ENCODE measurements around the gene STX8.
"Not testable (repeated sequence)": the region's sequence is repeated elsewhere in the genome, so short reads cannot be mapped to it uniquely, and the experiment has no call there.

The STX8 gene, protein sequence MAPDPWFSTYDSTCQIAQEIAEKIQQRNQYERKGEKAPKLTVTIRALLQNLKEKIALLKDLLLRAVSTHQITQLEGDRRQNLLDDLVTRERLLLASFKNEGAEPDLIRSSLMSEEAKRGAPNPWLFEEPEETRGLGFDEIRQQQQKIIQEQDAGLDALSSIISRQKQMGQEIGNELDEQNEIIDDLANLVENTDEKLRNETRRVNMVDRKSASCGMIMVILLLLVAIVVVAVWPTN

DNA sequence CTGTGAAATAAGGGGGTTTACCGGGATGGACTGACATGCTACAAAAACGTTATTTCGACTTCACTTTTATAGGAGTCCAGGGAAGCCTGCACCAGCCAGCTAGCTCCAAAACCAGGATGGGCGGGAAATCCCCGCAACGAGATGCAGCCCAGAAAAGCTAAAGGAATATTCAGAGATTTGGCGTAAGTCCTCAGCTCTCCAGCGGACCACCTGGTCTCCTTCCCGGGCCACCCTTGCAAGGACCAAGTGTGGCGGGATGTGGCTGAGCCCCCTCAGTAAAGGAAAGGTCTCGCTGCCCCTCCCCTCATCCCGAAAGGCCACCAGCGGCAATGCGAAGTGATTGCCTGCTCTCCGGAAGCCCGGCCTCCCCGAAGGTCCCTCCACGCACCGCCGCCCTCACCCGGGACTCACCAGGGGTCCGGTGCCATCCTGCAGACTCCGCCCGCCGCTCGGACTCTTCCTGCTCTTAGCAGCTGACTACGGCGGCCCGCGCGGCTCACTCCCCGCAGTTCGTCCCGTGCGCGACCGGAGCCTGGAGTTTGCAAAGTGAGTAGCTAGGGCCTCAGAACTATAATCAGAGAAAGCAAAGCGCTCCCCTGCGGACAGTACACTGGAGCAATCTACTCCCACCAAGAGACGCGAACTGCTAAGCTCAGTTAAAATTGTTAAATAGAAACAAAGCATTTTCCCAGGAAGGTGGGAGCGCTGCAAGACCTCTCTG, at the start of gene STX8:
STX8 (minus strand) TSS at position 440 of the 721 bp plus-strand sequence; CDS start at position 428, 12 bp downstream.
- DNase-seq: peak; percentile 81

DNA sequence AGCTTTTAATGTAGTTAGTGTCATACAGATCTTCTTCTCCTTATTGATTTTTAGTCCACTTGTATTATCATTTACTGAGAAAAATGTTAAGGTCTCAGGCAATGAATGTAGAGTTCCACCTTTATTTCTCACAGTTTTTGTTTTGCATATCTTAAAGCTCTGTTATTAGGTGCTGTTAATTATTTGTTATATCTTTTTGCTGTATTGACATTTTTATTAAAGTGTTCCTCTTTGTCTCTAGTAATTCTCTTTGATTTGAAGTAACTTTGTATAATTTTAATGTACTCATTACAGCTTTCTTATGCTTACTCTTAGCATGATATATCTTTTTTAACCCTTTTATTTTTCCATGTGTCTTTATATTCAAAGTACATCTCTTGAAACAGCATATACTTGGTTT, 47.3 kb upstream of the STX8 start:
- DNase-seq: no peak

DNA sequence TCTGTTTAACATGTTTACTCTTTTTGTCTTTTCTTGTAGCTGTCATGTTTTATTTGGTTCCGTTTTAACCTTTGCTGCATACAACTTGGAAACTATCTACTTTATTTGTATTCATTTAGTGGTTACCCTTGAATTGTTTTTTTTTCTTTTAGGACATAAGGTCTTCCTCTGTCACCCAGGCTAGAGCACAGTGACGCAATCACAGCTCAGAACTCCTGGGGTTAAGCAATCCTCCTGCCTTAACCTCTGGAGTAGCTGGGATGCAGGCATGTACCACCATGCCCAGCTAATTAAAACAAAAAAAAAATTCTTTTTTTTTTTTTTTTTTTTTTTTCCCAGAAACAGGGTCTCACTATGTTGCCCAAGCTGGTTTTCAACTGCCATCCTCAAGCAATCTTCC, 39.9 kb upstream of the STX8 start:
- no peak for DNase-seq

DNA sequence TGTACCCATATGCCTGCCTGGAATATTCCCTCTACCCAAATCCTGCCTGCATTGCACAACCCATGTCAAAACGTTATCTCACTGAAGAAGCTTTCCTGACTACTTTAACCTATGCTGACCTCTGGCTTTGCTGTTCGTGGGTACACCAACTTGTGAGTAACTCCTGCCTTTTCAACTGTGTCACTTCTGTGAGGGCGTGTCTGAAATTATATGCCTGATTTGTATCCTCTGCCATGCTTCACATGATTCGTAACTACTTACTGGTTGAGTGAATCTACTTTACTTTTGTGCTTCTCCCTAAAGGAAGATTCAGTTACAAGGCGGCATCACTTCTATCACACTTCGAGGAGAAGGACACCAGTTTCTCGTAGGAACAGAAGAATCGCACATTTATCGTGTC, 36.4 kb upstream of the STX8 start:
- no peak for DNase-seq

DNA sequence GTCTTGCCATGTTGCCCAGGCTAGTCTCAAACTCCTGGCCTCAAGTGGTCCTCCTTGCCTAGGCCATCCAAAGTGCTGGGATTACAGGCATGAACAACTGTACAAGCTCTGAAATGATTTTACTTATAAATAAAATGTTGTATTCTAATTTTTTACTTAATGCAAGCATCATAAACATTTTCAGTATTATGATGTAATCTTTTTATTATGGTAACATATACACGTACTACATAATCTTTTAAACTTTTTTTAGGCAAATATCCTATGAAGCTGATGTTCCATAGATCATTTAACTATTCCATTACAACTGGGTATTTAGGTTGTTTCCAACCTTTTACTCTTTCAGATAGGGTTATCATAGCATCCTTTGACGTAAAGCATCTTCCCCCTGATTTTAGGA, 35.9 kb upstream of the STX8 start:
- DNase-seq: no peak

DNA sequence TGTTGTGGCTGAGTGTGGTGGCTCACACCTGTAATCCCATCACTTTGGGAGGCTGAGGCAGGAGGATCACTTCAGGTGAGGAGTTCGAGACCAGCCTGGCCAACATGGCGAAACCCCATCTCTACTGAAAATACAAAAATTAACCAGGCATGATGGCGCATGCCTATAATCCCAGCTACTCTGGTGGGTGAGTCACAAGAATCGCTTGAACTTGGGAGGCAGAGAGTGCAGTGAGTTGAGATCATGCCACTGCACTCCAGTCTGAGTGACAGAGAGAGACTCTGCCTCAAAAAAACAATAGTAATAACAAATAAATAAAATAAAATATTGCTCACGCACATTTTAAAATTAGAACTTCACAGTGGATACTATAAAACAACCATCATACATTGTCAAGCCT, 31.4 kb upstream of the STX8 start:
- not testable (repeated sequence) for DNase-seq

DNA sequence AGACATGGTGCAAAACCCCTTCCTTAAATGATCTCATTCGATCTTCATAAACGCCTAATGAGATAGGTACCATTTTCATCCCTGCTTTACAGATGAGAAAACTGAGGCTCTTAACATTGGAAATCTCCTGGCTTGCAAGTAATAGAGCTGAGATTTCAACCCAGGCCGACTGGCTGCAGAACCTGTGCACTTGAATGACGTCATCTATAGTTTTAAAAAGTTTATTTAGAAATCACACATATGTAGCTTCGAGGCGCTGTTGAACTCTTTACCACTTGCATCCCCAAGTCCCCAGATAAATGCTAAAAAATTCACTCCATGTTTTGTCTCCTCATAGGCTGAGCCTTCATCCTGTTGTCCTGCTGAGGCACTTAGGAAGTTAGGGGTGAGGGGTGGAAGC, 30.8 kb upstream of the STX8 start:
- DNase-seq: no peak

DNA sequence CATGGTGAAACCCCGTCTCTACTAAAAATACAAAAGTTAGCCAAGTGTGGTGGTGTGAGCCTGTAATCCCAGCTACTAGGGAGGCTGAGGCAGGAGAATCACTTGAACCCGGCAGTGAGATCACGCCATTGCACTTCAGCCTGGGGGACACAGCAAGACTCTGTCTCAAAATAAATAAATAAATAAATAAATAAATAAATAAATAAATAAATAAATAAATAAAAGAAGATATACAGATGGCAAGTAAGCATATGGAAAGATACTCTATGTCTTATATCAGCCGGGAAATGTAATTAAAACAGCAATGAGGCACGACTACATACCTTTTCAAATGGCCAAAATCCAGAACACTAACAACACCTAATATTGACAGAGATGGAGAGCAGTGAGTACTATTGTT, 29.0 kb upstream of the STX8 start:
- not testable (repeated sequence) for DNase-seq

DNA sequence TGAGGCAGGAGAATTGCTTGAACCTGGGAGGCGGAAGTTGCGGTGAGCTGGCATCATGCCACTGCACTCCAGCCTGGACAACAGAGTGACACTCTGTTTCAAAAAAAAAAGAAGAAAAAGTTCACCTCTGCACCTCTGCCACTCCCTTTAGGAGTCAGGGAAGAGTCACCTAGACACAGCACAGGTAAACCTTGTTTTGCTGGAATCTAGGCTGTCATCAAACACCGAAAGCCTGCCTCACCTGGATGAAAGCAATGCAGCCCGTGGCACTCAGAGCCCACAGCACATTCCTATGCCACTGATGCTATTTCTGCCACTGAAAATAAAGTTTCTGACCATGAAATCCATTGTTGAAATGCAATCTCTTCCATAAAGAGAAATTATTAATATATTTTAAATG, 23.0 kb upstream of the STX8 start:
- DNase-seq: no peak

DNA sequence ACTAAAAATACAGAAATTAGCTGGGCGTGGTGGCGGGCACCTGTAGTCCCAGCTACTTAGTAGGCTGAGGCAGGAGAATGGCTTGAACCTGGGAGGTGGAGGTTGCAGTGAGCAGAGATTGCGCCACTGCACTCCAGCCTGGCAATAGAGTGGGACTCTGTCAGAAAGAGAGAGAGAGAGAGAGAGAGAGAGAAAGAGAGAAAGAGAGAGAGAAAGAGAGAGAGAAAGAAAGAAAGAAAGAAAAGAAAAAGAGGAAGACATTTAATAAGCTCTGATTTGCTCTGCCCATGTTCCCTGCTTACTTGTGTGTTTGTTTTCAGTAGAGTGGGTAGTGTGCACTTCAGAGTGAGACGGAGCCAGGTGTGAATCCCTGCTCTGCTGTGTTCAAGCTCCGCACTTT, 22.0 kb upstream of the STX8 start:
- not testable (repeated sequence) for DNase-seq

DNA sequence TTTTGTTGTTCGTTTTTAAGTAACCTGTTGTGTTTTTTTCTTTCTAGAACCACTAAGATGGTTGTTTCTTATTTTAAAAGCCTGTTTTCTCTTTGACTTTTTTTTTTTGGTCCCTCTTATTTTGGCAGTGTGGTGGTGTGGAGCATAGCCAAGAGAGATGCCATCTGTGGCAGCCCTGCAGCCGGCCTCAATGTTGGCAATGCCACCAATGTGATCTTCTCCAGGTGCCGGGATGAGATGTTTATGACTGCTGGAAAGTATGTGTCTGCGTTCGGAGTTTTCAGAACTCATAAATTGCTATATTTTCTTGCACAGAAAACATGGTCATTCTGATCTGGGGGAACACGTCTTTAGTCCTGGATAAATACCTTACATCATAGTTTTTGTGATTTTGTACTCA, 18.4 kb upstream of the STX8 start:
- no peak for DNase-seq

DNA sequence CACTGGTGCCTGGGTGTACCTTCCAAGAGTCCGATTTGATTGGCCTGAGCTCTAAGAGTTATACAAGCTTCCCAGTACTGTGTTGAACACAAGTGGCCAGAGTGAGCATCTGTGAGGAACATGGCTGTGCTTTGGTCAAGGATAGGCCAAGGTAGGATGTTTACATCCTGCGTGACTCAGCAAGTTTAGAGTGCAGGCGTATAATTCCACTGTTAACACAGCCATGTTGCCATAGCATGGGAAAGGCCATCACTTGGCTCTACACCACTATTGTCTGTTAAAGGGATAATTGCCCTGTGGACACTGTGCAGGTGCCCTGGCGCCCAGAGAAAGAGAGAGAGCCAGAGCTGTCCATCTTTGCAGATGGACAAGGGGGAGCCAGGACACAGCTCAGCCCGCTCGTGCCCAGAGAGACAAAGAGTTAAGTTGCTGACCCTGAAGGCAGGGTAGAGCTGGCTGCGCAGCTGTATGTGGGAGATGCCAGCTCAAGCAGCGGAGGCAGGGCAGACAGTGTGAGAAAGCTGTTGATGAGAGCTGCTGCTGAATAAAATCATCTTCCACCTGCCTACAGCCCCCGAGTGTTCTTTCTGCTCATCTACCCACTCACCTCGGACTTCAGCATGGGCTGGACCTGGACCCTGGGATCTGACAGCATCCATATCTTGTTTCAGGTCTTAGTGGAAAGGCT, 12.5 kb upstream of the STX8 start:
- DNase-seq: no peak

DNA sequence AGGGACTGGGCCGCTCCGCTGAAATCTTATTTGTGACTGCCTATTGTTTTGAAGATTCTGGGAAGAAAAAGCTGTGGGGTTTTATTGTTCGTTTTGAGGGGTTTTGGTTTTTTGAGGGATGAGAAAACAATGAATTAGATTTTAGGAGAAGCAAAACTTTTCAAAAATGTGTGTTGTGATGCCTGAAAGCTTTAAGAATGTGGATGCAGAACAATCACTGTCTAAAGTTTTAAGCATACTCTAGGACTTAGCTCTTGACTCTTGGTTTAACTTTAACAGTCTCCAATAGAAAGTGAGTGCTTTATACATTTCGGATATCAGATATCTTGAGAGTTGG, 1.7 kb upstream of the STX8 start:
- no peak for DNase-seq

DNA sequence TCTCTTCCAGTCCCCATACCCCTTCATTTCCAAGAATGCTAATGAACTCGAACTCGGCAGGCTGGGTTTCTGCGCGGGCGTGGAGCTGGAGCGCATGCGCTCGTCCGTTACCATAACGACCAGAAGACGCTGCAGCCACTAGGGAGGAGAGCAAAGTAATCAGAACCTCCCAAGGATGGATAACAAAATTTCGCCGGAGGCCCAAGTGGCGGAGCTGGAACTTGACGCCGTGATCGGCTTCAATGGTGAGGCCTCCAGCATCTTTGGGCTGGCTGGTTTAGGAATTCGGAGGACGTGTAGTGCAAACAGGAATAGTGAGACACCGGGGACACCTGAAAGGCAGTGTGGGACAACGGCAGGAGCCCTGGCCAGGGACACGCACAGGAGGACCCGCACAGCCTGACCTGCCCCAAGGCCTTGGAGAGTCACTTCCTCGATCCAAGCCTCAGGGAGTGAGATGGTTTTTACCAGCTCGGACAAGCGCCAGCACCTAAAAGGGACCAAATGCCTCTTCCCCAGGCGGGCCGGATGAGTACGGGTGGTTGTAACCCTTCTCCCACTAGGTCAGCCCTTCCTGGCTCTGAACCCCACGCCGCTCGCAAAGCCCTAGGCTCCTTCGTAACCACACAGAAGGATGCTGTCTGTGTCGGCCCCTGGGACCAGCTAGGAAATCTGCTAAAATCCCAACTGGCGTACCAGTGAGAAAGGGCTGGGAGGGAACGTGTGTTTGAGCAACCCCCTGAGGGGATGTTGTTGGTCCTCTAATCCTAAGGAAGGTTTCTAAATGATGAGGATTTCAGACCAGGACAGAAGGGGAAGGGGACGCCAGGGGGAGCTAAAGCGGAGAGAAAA, 1.1 kb upstream of the STX8 start, which contains the start of gene CFAP52:
CFAP52 (plus strand) TSS at position 122 of the 852 bp plus-strand sequence; CDS start at position 176, 54 bp downstream.
- peak; percentile 82 for DNase-seq

DNA sequence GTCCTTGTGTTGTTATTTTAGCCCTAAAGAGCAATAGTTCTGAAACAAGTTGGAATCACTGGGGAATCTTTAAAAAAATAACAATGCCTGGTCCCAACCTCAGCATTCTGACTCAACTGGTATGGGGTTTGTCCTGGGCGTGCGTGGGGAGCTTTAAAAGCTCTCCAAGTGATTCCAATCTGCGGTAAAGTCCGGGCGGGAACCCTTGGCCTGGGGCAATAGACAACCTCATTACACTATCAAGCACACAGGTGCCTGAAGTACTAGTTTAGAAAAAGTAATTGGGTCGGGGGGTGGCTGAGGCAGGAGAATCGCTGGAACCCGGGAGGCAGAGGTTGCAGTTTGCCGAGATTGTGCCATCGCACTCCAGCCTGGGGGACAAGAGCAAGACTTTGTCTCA, 4.4 kb downstream of the STX8 start:
- DNase-seq: no peak

DNA sequence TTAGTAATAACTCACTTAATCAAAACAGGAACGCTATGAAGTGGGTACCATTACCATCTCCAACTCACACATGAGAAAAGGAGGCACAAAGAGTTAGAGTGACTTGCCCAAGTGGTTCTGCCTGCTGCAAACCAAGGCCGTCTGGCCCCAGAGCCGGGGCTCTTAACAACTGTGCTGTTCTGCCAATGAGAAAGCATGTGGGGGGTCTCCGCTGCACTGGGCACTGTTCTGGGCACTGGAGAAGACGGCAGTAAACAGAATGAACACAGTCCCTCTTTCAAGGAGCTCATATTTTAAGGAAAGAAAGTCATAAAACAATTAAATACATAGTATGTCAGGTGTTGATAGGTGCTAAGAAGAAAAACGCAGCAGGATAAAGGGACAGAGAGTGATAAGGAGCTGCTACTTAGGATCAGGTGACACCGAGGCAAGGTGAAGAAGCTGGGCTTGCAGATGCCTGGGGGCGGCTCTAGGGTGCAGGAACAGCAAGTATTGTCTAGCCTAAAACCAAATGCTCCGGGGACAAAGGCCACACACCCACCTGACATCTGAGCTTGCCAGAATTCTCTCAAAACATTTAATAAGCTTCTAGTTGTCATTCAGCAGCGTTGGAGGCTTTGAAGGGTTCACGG, 6.5 kb downstream of the STX8 start:
- no peak for DNase-seq

DNA sequence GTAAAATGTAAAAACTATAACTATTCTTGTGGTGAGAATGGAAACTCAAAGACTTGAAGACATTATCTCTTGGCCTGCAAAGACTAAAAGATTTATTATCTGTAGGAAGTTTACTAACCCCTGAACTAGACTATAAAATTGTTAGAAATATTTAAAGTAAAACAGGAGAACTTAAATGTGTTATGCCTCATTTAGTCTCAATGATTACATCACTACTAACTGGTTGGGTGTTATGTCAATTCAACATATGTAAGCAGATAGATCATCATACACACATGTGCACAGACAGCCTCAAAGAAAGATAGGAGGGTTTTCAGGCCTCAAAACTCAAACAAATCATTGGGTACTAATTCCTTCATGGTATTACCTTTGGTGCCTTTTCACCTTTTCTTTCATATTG, 7.6 kb downstream of the STX8 start:
- DNase-seq: no peak

DNA sequence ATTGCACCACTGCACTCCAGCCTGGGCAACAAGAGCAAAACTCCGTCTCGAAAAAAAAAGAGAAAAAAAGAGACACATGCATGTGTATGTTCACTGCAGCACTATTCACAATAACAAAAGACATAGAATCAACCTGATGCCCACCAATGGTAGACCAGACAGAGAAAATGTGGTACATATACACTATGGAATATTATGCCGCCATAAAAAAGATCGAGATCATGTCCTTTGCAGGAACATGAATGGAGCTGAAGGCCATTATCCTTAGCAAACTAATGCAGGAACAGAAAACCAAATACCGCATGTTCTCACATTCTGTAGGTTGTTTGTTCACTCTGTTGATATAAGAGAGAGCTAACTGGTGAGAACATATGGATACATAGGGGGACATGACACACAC, 8.9 kb downstream of the STX8 start:
- not testable (repeated sequence) for DNase-seq

DNA sequence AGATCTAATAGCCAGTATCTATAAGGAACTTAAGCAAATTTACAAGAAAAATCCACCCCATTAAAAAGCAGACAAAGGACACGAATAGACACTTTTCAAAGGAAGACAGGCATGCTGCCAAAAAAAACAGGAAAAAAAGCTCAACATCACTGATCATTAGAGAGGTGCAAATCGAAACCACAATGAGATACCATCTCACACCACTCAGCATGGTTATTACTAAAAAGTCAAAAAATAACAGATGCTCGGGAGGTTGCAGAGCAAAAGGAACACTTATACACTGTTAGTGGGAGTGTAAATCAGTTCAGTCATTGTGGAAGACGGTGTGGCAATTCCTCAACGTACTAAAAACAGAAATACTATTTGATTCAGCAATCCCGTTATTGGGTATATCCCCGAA, 9.6 kb downstream of the STX8 start:
- DNase-seq: peak; percentile 5

DNA sequence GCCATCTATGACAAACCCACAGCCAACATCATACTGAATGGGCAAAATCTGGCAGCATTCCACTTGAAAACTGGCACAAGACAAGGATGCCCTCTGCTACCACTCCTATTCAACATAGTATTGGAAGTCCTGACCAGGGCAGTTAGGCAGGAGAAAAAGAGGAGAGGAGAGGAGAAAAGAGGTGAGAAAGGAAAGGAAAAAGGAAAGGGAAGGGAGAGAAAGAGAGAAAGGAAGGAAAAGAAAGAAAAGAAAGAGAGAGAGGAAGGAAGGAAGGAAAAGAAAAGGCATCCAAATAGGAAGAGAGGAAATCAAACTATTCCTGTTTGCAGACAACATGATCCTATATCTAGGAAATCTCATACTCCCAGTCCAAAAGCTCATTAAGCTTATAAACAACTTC, 11.5 kb downstream of the STX8 start:
- no peak for DNase-seq

DNA sequence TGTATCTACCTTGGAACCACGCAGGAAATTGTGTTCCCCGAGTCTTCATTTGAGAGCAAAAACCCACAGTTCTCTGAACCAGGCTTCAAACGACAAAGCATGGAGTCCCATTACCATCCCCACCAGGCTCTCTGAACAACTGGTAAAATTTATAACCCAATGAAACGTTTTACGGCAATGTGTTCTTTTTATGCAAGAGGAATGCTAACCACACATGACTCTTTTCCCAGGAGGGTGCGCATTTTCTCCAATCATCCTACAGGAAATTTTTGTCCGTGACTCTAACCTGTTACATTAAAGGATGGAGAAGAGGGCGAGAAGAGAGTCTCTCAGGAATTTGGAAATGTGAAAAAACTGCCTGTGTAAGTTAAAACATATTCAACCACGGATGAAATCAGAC, 17.8 kb downstream of the STX8 start:
- DNase-seq: no peak

DNA sequence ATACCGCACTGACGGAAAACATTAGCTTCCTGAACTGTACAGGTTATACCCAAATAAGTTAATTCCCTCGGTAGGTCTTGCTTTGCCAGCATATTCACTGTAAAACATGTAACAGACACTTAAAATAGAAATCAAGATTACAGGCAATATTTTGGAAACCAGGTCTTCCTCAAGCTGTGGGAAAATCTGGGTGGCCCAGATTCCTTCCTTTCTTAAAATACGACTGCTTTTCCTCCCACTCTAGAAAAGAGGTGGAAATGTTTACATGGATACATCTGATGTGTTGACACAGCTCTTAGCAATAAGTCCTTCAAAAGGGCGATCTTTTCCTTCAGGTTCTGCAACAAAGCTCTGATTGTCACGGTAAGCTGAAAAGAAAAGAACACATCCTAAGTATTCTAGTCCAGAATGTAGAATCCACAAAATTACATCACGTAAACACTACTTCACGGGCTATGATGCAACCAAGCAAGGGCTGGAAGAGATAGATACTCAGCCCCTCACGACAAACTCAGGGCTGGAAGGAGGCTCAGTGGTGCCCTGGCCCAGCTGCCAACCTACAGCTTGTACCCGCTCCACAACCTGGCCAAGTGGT, 18.4 kb downstream of the STX8 start:
- DNase-seq: no peak
